Measurements from ENCODE around the gene KCNMA1. TPM values are rescaled to one million over a fixed set of nuclear protein-coding genes. Genes with fewer than 3 reads are reported as not detected.

KCNMA1 gene
- total RNA-seq, 4 donors from 2014 or later: 146 to 300 (median 265) TPM

DNA sequence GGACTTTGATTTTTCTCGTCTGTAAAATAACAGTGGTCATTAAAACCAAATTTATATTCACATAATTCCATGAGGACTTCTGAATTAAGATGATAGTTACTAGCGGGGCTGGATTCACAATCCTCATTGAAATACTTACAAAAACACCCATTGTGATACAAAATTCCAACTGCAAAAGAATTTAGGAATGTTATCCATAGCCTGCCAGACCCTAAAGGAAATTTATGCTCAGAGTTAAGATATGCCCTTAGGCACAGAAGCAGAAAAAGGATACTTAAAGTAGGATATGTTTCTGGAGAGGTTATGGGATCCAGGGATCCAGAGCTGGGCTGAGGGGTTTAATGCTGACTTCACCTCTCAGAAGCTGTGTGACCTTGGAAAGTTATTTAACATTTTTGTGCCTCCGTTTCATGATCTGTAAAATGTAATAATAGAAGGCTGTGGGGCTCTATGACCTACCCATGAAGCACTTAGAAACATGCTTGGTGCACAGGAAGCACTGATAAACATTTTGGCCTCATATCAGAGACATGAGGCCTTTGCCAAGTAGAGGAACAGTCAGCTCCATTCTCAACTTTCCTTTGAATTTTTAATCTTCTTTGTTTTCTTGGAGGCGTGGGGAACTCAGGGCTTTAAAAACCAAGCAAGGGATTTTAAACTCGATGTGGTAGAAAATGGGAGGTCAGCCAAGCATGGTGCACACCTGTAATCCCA, 744.7 kb downstream of the KCNMA1 start:
- no peak overlapping the region for H3K27ac ChIP-seq (replicated peaks in 1 of 4)
- intact Hi-C loops (cut with DNase I): no loop called here
- H3K4me1 ChIP-seq: peaks cover 0 to 4% (median 0%) of the 10 kb centered on the region in 4 donors

GRCh38 chr10:76887223-76888010, 750.2 kb downstream of the KCNMA1 start:
- peaks cover 0 to 35% (median 19%) of the 10 kb centered on the region in 4 donors for H3K36me3 ChIP-seq
- no peak overlapping the region for H3K27ac ChIP-seq (replicated peaks in 1 of 4)
- peaks cover 0 to 7% (median 4%) of the 10 kb centered on the region in 4 donors for H3K4me1 ChIP-seq
- H3K9me3 ChIP-seq: no peaks in the 10 kb centered on the region
- H3K27me3 ChIP-seq: no peaks in the 10 kb centered on the region
- TF ChIP-seq, protein P1, sequence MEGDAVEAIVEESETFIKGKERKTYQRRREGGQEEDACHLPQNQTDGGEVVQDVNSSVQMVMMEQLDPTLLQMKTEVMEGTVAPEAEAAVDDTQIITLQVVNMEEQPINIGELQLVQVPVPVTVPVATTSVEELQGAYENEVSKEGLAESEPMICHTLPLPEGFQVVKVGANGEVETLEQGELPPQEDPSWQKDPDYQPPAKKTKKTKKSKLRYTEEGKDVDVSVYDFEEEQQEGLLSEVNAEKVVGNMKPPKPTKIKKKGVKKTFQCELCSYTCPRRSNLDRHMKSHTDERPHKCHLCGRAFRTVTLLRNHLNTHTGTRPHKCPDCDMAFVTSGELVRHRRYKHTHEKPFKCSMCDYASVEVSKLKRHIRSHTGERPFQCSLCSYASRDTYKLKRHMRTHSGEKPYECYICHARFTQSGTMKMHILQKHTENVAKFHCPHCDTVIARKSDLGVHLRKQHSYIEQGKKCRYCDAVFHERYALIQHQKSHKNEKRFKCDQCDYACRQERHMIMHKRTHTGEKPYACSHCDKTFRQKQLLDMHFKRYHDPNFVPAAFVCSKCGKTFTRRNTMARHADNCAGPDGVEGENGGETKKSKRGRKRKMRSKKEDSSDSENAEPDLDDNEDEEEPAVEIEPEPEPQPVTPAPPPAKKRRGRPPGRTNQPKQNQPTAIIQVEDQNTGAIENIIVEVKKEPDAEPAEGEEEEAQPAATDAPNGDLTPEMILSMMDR (IDR thresholded peaks at IDR 0.05): no peak
- TF ChIP-seq EP300 (IDR thresholded peaks at IDR 0.05): no peak
- TF ChIP-seq POLR2A (IDR thresholded peaks at IDR 0.05; ENCODE audit: low read depth): no peak
- no peak for TF ChIP-seq POLR2AphosphoS5 (IDR thresholded peaks at IDR 0.05)
- intact Hi-C loops (cut with DNase I): no loop called here
- DNase-seq (ENCODE audit: extremely low spot score): peak; percentile 64
- no peak overlapping the region for H3K4me3 ChIP-seq
- 94% methylated on average over 18 of the region's 19 CpGs for WGBS

More for the DNA sequence above, 744.7 kb downstream of the KCNMA1 start:
- Histone ChIP-seq H3K9me3 (no peaks in the 10 kb centered on the region), H3K27me3 (no peaks in the 10 kb centered on the region), H3K36me3 (peaks cover 0 to 29% (median 18%) of the 10 kb centered on the region in 4 donors), H3K4me3 (no peak overlapping the region)
- TF ChIP-seq POLR2A (IDR thresholded peaks at IDR 0.05; ENCODE audit: low read depth): no peak
- no peak for TF ChIP-seq EP300 (IDR thresholded peaks at IDR 0.05)
- no peak for TF ChIP-seq POLR2AphosphoS5 (IDR thresholded peaks at IDR 0.05)
- TF ChIP-seq, protein P1 (IDR thresholded peaks at IDR 0.05): no peak
- WGBS: 72% methylated on average over 5 of the region's 5 CpGs
- DNase-seq (ENCODE audit: extremely low spot score): peak; percentile 37

DNA sequence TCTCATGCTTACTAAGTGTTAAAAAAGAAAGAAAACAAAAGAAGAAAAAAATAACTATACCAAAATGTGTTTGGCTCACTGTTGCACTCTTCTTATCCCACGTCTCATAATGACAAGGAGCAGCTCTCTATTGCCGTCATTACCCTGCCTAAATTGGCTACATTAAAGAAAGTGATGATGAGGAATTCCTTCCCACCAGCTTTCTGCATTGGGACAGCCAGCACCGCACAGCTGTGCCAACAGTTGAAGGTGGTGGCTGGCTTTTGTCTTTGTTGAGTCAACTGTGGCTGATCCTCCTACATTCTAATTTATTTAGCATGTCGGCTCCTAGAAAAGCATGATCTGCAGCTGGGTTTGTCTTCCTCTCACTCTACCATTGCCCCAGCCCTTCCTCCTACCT, 751.8 kb downstream of the KCNMA1 start:
- Histone ChIP-seq H3K9me3 (no peaks in the 10 kb centered on the region), H3K4me1 (peaks cover 0 to 7% (median 4%) of the 10 kb centered on the region in 4 donors), H3K36me3 (peaks cover 0 to 27% (median 15%) of the 10 kb centered on the region in 4 donors), H3K4me3 (no peak overlapping the region), H3K27ac (replicated peaks in 1 of 4) (no peak overlapping the region), H3K27me3 (no peaks in the 10 kb centered on the region)
- DNase-seq (ENCODE audit: extremely low spot score): peak; percentile 78
- WGBS: 52% methylated on average over 4 of the region's 4 CpGs
- intact Hi-C loops (cut with DNase I): no loop called here
- TF ChIP-seq POLR2AphosphoS5 (IDR thresholded peaks at IDR 0.05): peak in 1 of 2 donors; percentile 13
- TF ChIP-seq, protein P1 (IDR thresholded peaks at IDR 0.05): no peak

DNA sequence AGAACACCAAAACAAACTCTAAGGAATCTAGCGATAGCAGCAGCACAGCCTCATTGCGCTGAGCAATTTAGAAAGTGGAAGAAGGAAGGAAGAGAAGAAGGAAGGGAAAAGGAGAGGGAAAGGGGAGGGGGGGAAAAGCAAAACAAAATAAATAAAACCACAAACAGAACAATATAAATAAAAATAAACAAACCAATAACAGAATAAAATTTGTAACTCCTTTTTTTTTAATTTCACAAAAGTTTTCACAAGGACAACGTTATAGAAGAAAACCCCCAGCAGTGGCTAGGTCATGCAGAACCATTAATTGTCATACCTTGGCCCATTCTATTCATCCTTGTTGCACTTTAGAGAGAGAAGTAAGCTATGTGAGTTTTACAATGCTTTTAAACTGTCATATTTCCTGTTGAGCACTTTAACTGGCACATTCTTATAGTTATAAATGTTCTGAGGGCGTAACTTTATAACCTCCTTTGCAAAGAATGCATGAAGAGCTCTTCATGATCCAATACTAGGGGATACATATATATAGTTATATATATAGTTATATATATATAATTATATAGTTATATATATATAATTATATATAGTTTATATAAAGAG, 752.8 kb downstream of the KCNMA1 start:
- Histone ChIP-seq H3K9me3 (no peaks in the 10 kb centered on the region), H3K4me3 (no peak overlapping the region), H3K27me3 (no peaks in the 10 kb centered on the region), H3K27ac (replicated peaks in 1 of 4) (no peak overlapping the region), H3K4me1 (peaks cover 0 to 8% (median 6%) of the 10 kb centered on the region in 4 donors), H3K36me3 (peaks cover 0 to 17% (median 7%) of the 10 kb centered on the region in 4 donors)
- no peak for TF ChIP-seq EP300 (IDR thresholded peaks at IDR 0.05)
- TF ChIP-seq, protein P1 (IDR thresholded peaks at IDR 0.05): no peak
- TF ChIP-seq POLR2AphosphoS5 (IDR thresholded peaks at IDR 0.05): no peak
- no peak for TF ChIP-seq POLR2A (IDR thresholded peaks at IDR 0.05; ENCODE audit: low read depth)
- no peak for DNase-seq (ENCODE audit: extremely low spot score)
- 89% methylated on average over 4 of the region's 4 CpGs for WGBS
- intact Hi-C loops (cut with DNase I): no loop called here
